ENCODE results near the gene TM9SF3.

GRCh38 chr10:96578633-96579032, 8.2 kb downstream of the TM9SF3 start:
- TF ChIP-seq CTCF (IDR thresholded peaks at IDR 0.05) (no peak), POLR2A (IDR thresholded peaks at IDR 0.05; ENCODE audit: low read length) (no peak), FOSL2 (IDR thresholded peaks at IDR 0.05) (no peak), FOSL2 (CRISPR knock-in tag; IDR thresholded peaks at IDR 0.05) (no peak)
